ENCODE data around the gene MXRA7. TPM values are rescaled to one million over a fixed set of nuclear protein-coding genes. Genes with fewer than 3 reads are reported as not detected.

The MXRA7 gene
- total RNA-seq, 2 experiments from 2014 or later, result 1.6 to 4.9 TPM

- no peaks in the 10 kb centered on the region for H3K9me3 ChIP-seq (ENCODE audit: low read length)
- BruUV-seq (replicated peaks), result no TSS peak
- H3K4me3 ChIP-seq (ENCODE audit: low read depth, low read length, poor library complexity, severe bottlenecking), result no peak overlapping the region
- ChIA-PET CTCF (ENCODE audit: unreplicated experiment) (interaction anchor here (0.6 kb wide), 1 partner anchor 148 kb away, joined by 3 read pairs; no protein-coding TSS in a partner anchor), POLR2A (no interaction called here)
- H2AFZ ChIP-seq (ENCODE audit: low read length), result no peak overlapping the region
- no peaks in the 10 kb centered on the region for H4K20me1 ChIP-seq (ENCODE audit: insufficient read depth, low read length)
- peaks cover 10% of the 10 kb centered on the region for H3K4me1 ChIP-seq (ENCODE audit: insufficient read depth, low read length, poor library complexity, severe bottlenecking)
- H3K4me2 ChIP-seq (ENCODE audit: low read length), result no peak overlapping the region
- no peak for DNase-seq (ENCODE audit: low spot score)
- H3K9me2 ChIP-seq (ENCODE audit: insufficient read depth, low read length), result no peaks in the 10 kb centered on the region
- no peaks in the 10 kb centered on the region for H3K36me3 ChIP-seq (ENCODE audit: insufficient read depth, low read length)
- no peak overlapping the region for H3K27ac ChIP-seq (ENCODE audit: low read depth, low read length, poor library complexity, severe bottlenecking)
- TF ChIP-seq, protein P1, sequence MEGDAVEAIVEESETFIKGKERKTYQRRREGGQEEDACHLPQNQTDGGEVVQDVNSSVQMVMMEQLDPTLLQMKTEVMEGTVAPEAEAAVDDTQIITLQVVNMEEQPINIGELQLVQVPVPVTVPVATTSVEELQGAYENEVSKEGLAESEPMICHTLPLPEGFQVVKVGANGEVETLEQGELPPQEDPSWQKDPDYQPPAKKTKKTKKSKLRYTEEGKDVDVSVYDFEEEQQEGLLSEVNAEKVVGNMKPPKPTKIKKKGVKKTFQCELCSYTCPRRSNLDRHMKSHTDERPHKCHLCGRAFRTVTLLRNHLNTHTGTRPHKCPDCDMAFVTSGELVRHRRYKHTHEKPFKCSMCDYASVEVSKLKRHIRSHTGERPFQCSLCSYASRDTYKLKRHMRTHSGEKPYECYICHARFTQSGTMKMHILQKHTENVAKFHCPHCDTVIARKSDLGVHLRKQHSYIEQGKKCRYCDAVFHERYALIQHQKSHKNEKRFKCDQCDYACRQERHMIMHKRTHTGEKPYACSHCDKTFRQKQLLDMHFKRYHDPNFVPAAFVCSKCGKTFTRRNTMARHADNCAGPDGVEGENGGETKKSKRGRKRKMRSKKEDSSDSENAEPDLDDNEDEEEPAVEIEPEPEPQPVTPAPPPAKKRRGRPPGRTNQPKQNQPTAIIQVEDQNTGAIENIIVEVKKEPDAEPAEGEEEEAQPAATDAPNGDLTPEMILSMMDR (conservative IDR thresholded peaks at IDR 0.05; ENCODE audit: low read length), result no peak
- peaks cover 1% of the 10 kb centered on the region; the same call in 1 of the 2 replicates for H3K79me2 ChIP-seq (ENCODE audit: insufficient read depth, low read depth, low read length)
- intact Hi-C loops (cut with micrococcal nuclease; ENCODE audit: unreplicated experiment), result no loop called here
Measured at GRCh38 chr17:76677406-76677805, 33.4 kb downstream of the MXRA7 start.

- H4K20me1 ChIP-seq (ENCODE audit: insufficient read depth, low read length), result no peaks in the 10 kb centered on the region
- H3K27ac ChIP-seq (ENCODE audit: low read depth, low read length, poor library complexity, severe bottlenecking), result no peak overlapping the region
- POLR2A ChIA-PET, result interaction anchor here (0.6 kb wide), 1 partner anchor 78 kb away, joined by 3 read pairs; no protein-coding TSS in a partner anchor
- no peak for TF ChIP-seq EZH2phosphoT487 (IDR thresholded peaks at IDR 0.05; ENCODE audit: borderline replicate concordance, low read depth, low read length)
- TF ChIP-seq, protein P1 (conservative IDR thresholded peaks at IDR 0.05; ENCODE audit: low read length), result no peak
- H3K36me3 ChIP-seq (ENCODE audit: insufficient read depth, low read length), result no peaks in the 10 kb centered on the region
- intact Hi-C loops (cut with micrococcal nuclease; ENCODE audit: unreplicated experiment), result no loop called here
- no peak for DNase-seq (ENCODE audit: low spot score)
- H3K4me3 ChIP-seq (ENCODE audit: low read depth, low read length, poor library complexity, severe bottlenecking), result no peak overlapping the region
- CTCF ChIA-PET (ENCODE audit: unreplicated experiment), result no interaction called here
- H3K9me2 ChIP-seq (ENCODE audit: insufficient read depth, low read length), result no peaks in the 10 kb centered on the region
- peaks cover 5% of the 10 kb centered on the region; the same call in 1 of the 2 replicates for H3K79me2 ChIP-seq (ENCODE audit: insufficient read depth, low read depth, low read length)
- no TSS peak for BruUV-seq (replicated peaks)
- H3K9me3 ChIP-seq (ENCODE audit: low read length), result no peaks in the 10 kb centered on the region
- H3K4me2 ChIP-seq (ENCODE audit: low read length), result no peak overlapping the region
- H3K4me1 ChIP-seq (ENCODE audit: insufficient read depth, low read length, poor library complexity, severe bottlenecking), result peaks cover 12% of the 10 kb centered on the region
- no peak overlapping the region for H2AFZ ChIP-seq (ENCODE audit: low read length)
Measured at GRCh38 chr17:76676629-76677028, 34.1 kb downstream of the MXRA7 start.

- CTCF ChIA-PET (ENCODE audit: unreplicated experiment), result no interaction called here
- intact Hi-C loops (cut with micrococcal nuclease; ENCODE audit: unreplicated experiment), result no loop called here
Measured at GRCh38 chr17:76675648-76676047, 35.1 kb downstream of the MXRA7 start.

More at GRCh38 chr17:76675648-76676047, 35.1 kb downstream of the MXRA7 start:
- peaks cover 21% of the 10 kb centered on the region for H3K4me1 ChIP-seq (ENCODE audit: insufficient read depth, low read length, poor library complexity, severe bottlenecking)
- peaks cover 5% of the 10 kb centered on the region; the same call in 1 of the 2 replicates for H3K79me2 ChIP-seq (ENCODE audit: insufficient read depth, low read depth, low read length)
- H3K4me3 ChIP-seq (ENCODE audit: low read depth, low read length, poor library complexity, severe bottlenecking), result no peak overlapping the region
- no peak overlapping the region for H3K27ac ChIP-seq (ENCODE audit: low read depth, low read length, poor library complexity, severe bottlenecking)
- POLR2A ChIA-PET, result no interaction called here
- H2AFZ ChIP-seq (ENCODE audit: low read length), result no peak overlapping the region
- no peak for DNase-seq (ENCODE audit: low spot score)
- H3K9me2 ChIP-seq (ENCODE audit: insufficient read depth, low read length), result no peaks in the 10 kb centered on the region
- TF ChIP-seq, protein P1 (conservative IDR thresholded peaks at IDR 0.05; ENCODE audit: low read length), result no peak
- TF ChIP-seq EZH2phosphoT487 (IDR thresholded peaks at IDR 0.05; ENCODE audit: borderline replicate concordance, low read depth, low read length), result no peak
- no peaks in the 10 kb centered on the region for H4K20me1 ChIP-seq (ENCODE audit: insufficient read depth, low read length)
- H3K9me3 ChIP-seq (ENCODE audit: low read length), result no peaks in the 10 kb centered on the region; the same call in 1 of the 2 replicates
- BruUV-seq (replicated peaks), result no TSS peak
- H3K4me2 ChIP-seq (ENCODE audit: low read length), result no peak overlapping the region
- H3K36me3 ChIP-seq (ENCODE audit: insufficient read depth, low read length), result no peaks in the 10 kb centered on the region

Measured in OCI-LY7 (cell line).